Effector memory CD4-positive, alpha-beta T cell (primary cell): Measurements from ENCODE around the gene ZNF280B.
"Not testable (repeated sequence)": the region's sequence is repeated elsewhere in the genome, so short reads cannot be mapped to it uniquely, and the experiment has no call there.

Experiments used
- DNase-seq, 3 donors: peaks; one replicate each; pipeline ENCODE4 v3.0.0-alpha.2; 2020
- H3K27ac ChIP-seq: 2 replicates; pipeline ENCODE4 v1.7.0; 2013; ENCODE audit warnings: mild to moderate bottlenecking, low read length, moderate library complexity; ENCODE audit not compliant: insufficient read depth, poor library complexity, severe bottlenecking
- H3K27me3 ChIP-seq: replicated peaks from 2 replicates; pipeline ENCODE4 v1.7.0; 2013; ENCODE audit warnings: mild to moderate bottlenecking, low read length; ENCODE audit not compliant: insufficient read depth, control insufficient read depth, poor library complexity, severe bottlenecking
- H3K36me3 ChIP-seq: 2 replicates; pipeline ENCODE4 v1.7.0; 2013; ENCODE audit warnings: mild to moderate bottlenecking, low read length, moderate library complexity; ENCODE audit not compliant: control insufficient read depth, insufficient read depth
- H3K4me1 ChIP-seq: 2 replicates; pipeline ENCODE4 v1.7.0; 2013; ENCODE audit warnings: low read length, mild to moderate bottlenecking; ENCODE audit not compliant: control insufficient read depth, insufficient read depth, poor library complexity, severe bottlenecking
- H3K4me3 ChIP-seq: 2 replicates; pipeline ENCODE4 v1.7.0; 2013; ENCODE audit warnings: low read length, low read depth, mild to moderate bottlenecking; ENCODE audit not compliant: insufficient read depth, poor library complexity, severe bottlenecking
- H3K9me3 ChIP-seq: 2 replicates; pipeline ENCODE4 v1.7.0; 2013; ENCODE audit warnings: mild to moderate bottlenecking, low read length, moderate library complexity; ENCODE audit not compliant: control insufficient read depth

Gene ZNF280B

GRCh38 chr22:22458896-22459588 lies 49.5 kb downstream of the ZNF280B start:
- no peak overlapping the region for H3K4me3 ChIP-seq
- H3K36me3 ChIP-seq, result no peaks in the 10 kb centered on the region
- H3K27me3 ChIP-seq, result peaks cover 5% of the 10 kb centered on the region
- no peak overlapping the region for H3K27ac ChIP-seq
- peaks cover 15% of the 10 kb centered on the region for H3K9me3 ChIP-seq
- DNase-seq, result no peak
- no peaks in the 10 kb centered on the region for H3K4me1 ChIP-seq

- no peak overlapping the region for H3K4me3 ChIP-seq
Observed at GRCh38 chr22:22458387-22458786, 50.2 kb downstream of the ZNF280B start.

GRCh38 chr22:22454997-22455396 lies 53.5 kb downstream of the ZNF280B start:
- Histone ChIP-seq H3K27ac (no peak overlapping the region), H3K36me3 (no peaks in the 10 kb centered on the region), H3K4me3 (no peak overlapping the region), H3K9me3 (peaks cover 24% of the 10 kb centered on the region), H3K27me3 (no peaks in the 10 kb centered on the region), H3K4me1 (no peaks in the 10 kb centered on the region)
- no peak for DNase-seq

More at GRCh38 chr22:22458387-22458786, 50.2 kb downstream of the ZNF280B start:
- peaks cover 5% of the 10 kb centered on the region for H3K27me3 ChIP-seq
- no peaks in the 10 kb centered on the region for H3K4me1 ChIP-seq
- no peaks in the 10 kb centered on the region for H3K36me3 ChIP-seq
- no peak for DNase-seq
- peaks cover 17% of the 10 kb centered on the region for H3K9me3 ChIP-seq
- no peak overlapping the region for H3K27ac ChIP-seq

- Histone ChIP-seq H3K4me1 (no peaks in the 10 kb centered on the region), H3K27me3 (no peaks in the 10 kb centered on the region), H3K9me3 (peaks cover 11% of the 10 kb centered on the region), H3K36me3 (no peaks in the 10 kb centered on the region), H3K4me3 (no peak overlapping the region), H3K27ac (no peak overlapping the region)
- DNase-seq, result no peak
Observed at GRCh38 chr22:22452996-22453686, 55.4 kb downstream of the ZNF280B start.

- no peaks in the 10 kb centered on the region for H3K27me3 ChIP-seq
Observed at GRCh38 chr22:22452211-22452610, 56.3 kb downstream of the ZNF280B start.

GRCh38 chr22:22450343-22450839 lies 58.2 kb downstream of the ZNF280B start:
- Histone ChIP-seq H3K36me3 (no peaks in the 10 kb centered on the region), H3K27me3 (no peaks in the 10 kb centered on the region), H3K4me3 (no peak overlapping the region), H3K27ac (no peak overlapping the region), H3K4me1 (no peaks in the 10 kb centered on the region), H3K9me3 (peaks cover 9% of the 10 kb centered on the region)
- no peak for DNase-seq

More at GRCh38 chr22:22452211-22452610, 56.3 kb downstream of the ZNF280B start:
- H3K27ac ChIP-seq, result no peak overlapping the region
- peaks cover 9% of the 10 kb centered on the region for H3K9me3 ChIP-seq
- no peaks in the 10 kb centered on the region for H3K36me3 ChIP-seq
- DNase-seq, result no peak
- H3K4me1 ChIP-seq, result no peaks in the 10 kb centered on the region
- H3K4me3 ChIP-seq, result no peak overlapping the region

- H3K9me3 ChIP-seq, result peaks cover 9% of the 10 kb centered on the region
- no peak for DNase-seq
- H3K36me3 ChIP-seq, result no peaks in the 10 kb centered on the region
- no peaks in the 10 kb centered on the region for H3K4me1 ChIP-seq
- no peak overlapping the region for H3K4me3 ChIP-seq
- no peak overlapping the region for H3K27ac ChIP-seq
- H3K27me3 ChIP-seq, result no peaks in the 10 kb centered on the region
Observed at GRCh38 chr22:22449819-22450218, 58.7 kb downstream of the ZNF280B start.

GRCh38 chr22:22446517-22446916 lies 62.0 kb downstream of the ZNF280B start:
- Histone ChIP-seq H3K9me3 (no peaks in the 10 kb centered on the region), H3K4me3 (no peak overlapping the region), H3K4me1 (no peaks in the 10 kb centered on the region), H3K27me3 (peaks cover 3% of the 10 kb centered on the region), H3K27ac (no peak overlapping the region), H3K36me3 (no peaks in the 10 kb centered on the region)
- DNase-seq, result no peak

- DNase-seq, H3K9me3 ChIP-seq, H3K27ac ChIP-seq, H3K36me3 ChIP-seq, H3K4me3 ChIP-seq, H3K4me1 ChIP-seq: not testable (repeated sequence)
- peaks cover 10% of the 10 kb centered on the region for H3K27me3 ChIP-seq
Observed at GRCh38 chr22:22444007-22444589, 64.4 kb downstream of the ZNF280B start.
